22Rv1 (cell line): Measurements from ENCODE around the gene PEAR1.

Experiments
- CTCF ChIP-seq: fragments of 450-650 bp; IDR thresholded peaks from 2 replicates; pipeline ENCODE4 v1.5.1; 2017; ENCODE audit warnings: mild to moderate bottlenecking
- ZFX ChIP-seq: fragments of 450-650 bp; IDR thresholded peaks from 2 replicates; pipeline ENCODE4 v1.6.1; 2017; ENCODE audit warnings: antibody characterized with exemption, borderline replicate concordance

GRCh38 chr1:156959414-156959813 lies 65.9 kb downstream of the PEAR1 start:
- TF ChIP-seq CTCF (no peak), ZFX (no peak)
